HG02798 (cell line): ENCODE data around the gene PIGP.
"Not testable (repeated sequence)": the region's sequence is repeated elsewhere in the genome, so short reads cannot be mapped to it uniquely, and the experiment has no call there.

Experiments
- ATAC-seq: cut with Tn5 transposase; IDR thresholded peaks from one replicate; pipeline ENCODE4 v1.9.1; 2021; ENCODE audit warnings: mild to moderate bottlenecking; ENCODE audit not compliant: unreplicated experiment, poor library complexity

Gene PIGP

DNA sequence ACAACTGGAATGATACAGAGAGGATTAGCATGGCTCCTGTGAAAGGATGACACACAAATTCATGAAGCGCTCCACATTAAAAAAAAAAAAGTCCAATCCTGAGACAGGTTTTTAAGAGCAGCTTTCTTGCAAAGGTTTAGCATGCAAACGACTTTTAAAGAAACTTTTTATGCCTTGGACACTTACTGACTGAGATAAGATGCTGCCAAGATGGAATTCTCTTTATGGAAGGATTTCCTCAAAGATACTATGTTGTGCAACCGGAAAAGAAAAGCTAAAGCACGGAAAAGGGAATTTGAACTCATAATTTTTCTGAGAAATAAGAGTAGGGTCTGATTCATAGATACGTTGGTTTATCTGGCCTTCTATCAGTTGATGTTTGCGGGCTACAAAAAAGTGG, 27.3 kb downstream of the PIGP start:
- ATAC-seq = no peak

DNA sequence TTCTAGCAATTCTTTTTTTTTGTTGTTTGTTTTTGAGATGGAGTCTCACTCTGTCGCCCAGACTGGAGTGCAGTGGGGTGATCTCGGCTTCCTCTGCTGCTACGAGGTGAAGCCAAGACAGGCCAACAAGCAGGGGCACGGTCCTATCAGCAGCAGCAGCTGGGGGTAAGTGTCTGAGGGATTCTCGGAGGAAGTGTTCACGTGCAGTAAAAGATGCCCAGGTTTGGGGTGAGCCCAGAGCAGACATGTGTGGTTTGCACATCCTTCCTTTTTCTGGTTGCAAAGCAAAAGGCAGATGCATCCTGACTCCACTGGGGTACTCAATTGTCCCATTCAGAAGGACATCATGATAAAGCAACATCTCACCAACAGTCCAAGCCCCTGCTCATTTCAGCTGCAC, 27.7 kb downstream of the PIGP start:
- ATAC-seq = no peak

DNA sequence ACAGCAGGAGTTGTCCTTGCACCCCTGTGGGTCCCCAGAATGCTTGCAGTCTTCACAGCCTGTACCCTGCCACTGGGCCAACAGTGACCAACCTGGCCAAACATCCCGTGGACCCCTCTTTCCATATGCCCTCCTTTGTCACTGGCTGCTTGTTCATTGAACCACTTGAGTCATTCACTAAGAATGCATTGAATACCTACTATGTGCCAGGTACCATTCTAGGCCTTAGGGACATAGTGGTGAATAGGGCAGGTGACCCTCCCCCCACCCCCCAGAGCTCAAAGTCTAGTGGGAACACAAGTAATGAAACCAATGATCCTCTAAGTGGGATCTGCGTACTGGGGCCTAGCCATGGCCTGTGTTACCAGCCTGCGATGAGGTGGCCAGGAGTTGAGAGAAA, 28.2 kb downstream of the PIGP start:
- ATAC-seq = no peak

DNA sequence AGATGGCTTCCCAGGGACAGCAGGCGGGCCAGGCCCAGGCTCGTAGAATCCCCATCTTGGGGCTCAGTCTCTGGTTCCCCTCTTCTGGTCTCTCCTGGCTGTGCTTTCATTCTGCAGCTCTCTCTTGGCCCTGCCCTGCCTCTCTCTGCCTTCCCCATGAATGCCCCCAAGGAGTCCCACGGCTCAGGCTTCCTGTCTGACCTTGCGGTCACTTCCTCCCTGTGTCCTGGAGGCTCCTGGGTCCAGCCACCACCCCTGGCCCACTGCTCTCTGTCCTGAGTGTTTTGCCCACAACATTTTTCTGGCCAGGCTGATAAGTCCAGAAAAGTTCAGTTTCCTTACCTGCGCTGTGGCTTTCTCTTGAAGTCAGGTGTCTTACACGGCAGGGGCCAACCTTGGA, 29.1 kb downstream of the PIGP start:
- ATAC-seq = no peak

DNA sequence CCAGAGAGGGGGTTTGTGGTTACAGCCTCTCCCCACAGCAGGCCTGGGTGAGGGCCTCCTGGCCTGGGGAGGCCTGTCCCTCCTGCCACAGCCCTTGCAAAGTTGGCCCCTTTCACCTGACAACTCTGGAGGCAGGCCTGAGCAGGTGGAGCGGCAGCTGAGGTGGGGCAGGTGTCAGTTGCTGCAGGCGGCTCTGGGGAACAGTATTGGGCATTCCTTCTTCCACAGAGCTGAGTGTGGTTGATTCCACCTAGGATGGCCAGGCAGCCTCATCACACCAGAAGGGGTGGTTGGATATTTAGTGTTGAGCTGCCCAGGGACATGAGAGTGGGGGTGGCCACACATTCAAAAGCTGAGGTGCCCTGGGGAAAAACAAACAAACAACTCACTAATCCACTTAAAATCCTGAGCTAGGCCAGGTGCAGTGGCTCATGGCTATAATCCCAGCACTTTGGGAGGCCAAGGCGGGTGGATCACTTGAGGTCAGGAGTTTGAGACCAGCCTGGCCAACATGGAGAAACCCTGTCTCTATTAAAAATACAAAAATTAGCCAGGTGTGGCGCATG, 31.1 kb downstream of the PIGP start:
- no peak for ATAC-seq

DNA sequence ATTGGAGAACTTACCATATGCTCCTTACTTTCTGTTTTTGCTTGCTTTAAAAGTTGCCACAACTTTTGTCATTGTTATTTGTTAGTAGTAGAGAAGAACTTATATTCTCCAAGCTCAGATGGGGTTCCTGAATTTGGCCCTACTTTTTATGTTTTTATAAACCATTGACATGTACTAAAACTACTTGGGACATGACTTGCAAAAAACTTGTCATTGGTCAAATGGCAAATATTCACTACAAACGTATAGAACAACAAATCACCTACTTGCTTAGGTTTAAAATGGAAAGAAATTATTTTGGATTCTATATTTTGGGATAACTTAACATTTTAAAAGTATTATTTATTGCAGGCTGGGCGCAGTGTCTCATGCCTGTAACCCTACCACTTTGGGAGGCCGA, 32.7 kb downstream of the PIGP start:
- no peak for ATAC-seq

DNA sequence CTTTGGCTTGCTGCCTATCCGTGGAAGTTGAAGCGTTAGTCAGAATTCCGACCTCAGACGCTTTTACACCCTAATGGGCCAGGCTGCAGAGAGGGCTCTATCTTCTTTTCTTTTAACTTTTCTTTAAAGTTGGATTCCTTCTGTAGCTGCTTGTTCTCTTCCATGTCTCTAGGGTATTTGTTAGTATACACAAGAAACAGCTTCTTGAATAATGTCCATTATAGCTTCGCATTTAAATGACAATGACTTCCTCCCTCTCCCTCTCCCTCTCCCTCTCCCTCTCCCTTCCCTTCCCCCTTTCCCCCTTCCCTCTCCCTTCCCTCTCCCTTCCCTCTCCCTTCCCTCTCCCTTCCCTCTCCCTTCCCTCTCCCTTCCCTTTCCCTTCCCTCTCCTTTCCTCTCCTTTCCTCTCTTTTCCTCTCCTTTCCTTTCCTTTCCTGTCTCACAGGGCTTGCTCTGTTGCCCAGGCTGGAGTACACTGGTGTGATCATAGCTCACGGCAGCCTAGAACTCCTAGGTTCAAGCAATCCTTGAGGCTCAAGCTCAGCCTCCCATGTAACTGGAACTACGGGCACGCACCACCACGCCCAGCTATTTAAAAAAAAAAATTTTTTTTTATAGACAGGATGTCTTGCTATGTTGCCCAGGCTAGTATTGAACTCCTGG, 33.3 kb downstream of the PIGP start:
- no peak for ATAC-seq

DNA sequence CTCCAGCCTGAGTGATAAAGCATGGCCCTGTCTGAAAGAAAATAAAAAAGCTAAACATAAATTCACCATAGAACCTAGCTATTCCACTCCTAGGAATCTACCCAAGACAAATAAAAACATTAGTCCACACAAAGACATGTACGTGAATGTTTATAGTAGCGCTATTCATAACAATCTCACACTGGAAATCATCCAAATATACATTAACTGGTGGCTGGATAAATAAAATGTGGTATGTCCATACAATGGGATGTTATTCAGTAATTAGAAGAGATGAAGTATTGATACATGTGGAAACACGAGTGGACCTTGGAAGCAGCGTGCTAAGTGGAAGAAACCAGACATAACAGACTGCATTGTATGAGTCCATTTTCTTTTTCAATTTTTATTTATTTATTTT, 36.7 kb downstream of the PIGP start:
- no peak for ATAC-seq

DNA sequence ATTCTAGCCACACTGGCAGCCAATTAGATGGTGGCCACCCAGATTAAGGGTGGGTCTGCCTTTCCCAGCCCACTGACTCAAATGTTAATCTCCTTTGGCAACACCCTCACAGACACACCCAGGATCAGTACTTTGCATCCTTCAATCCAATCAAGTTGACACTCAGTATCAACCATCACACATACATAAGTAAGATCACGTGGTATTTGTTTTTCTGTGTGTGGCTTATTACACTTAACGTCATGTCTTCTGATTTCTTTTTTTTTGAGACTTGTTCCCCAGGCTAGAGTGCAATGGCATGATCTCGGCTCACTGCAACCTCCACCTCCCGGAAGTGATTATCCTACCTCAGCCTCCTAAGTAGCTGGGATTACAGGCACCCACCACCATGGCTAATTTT, 38.5 kb downstream of the PIGP start:
- ATAC-seq = not testable (repeated sequence)

DNA sequence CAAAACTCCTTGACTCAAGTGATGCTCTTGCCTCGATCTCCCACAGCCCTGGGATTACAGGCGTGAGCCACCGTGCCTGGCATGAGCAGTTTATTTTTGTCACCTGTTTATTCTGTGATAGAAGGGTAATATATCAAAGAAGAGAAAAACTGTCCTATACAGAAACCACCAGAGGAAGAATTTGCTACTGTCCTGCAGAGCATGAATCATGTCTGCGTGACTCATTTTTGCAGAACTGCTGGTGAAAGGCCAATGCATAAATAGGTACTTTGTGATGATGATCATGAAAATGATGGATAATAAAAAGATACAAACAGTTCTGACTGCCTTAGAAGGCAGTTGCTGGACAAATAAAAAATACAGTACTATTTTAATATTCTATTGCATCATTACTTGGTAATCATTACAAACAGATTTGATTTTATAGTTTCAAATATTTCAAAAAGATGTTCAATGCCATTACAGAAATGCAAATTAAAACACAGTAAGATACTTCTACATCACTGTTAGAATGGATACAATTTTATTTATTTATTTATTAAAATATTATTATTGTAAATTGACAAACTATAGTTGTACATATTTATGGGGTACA, 39.9 kb downstream of the PIGP start:
- no peak for ATAC-seq

DNA sequence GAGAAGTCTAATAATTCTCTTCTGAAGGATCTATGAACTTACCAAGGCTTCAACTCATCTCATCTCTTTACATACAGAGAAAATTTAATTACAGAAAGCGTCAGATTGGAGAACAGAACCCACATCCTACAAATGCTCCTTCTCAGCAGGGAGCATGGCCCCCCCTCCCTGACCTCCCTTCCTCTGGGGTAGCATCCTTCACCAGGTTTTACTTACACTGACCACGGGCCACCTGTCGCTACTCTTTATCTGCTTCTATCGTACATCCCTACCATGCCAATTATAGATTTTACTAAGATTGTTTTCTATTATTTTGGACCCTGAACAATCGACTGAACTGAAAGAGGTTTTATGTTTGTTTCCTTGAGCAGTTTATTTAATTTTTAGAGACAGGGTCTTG, 40.6 kb downstream of the PIGP start:
- no peak for ATAC-seq

DNA sequence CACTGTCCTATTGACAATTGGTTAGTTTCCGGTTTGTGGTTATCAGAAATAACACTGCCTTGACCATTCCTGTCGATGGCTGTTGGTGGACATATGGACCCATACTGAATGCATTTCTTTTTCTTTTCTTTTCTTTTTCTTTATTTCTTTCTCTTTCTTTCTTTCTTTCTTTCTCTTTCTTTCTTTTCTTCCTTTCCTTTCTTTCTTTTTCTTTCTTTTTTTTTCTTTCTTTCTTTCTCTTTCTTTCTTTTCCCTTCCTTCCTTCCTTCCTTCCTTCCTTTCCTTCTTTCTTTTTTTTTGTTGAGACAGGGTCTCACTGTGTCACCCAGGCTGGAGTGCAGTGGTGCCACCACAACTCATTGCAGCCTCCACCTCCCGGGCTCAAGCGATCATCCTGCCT, 42.0 kb downstream of the PIGP start:
- no peak for ATAC-seq

DNA sequence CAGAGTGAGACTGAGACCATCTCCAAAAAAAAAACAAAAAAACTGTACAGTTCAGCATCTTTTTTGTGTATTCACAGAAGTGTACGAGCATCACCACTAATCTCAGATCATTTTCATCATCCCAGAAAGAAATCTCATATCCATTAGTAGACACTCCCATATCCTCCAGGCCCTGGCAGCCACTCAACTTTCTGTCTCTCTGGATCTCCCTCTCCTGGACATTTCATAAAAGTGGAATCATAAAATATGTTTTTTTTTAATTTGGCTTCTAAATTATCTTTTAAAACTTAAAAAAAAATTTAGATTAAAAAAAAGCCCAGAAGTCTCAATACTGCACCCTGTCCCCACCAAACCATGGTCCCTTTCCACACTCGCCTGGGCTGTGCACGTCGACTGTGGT, 44.3 kb downstream of the PIGP start:
- no peak for ATAC-seq

DNA sequence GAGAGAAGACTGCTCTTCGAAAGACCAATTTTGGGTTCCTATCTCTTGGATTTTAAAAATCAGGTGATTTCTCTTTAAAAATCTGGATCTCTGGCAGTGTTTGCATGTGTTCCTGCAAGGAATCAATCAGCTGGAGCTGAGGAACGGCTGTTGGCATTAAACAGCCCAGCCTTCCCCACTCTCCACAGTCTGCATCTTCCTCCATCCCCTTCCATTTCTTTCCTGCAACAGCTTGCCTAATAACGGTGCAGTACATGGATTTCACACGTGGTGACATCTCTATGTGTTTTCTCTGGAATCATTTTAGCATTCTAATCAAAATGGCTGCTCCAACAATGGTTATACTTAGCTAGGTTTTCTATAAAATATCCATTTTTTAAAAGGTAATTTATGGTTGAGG, 46.4 kb downstream of the PIGP start:
- no peak for ATAC-seq

DNA sequence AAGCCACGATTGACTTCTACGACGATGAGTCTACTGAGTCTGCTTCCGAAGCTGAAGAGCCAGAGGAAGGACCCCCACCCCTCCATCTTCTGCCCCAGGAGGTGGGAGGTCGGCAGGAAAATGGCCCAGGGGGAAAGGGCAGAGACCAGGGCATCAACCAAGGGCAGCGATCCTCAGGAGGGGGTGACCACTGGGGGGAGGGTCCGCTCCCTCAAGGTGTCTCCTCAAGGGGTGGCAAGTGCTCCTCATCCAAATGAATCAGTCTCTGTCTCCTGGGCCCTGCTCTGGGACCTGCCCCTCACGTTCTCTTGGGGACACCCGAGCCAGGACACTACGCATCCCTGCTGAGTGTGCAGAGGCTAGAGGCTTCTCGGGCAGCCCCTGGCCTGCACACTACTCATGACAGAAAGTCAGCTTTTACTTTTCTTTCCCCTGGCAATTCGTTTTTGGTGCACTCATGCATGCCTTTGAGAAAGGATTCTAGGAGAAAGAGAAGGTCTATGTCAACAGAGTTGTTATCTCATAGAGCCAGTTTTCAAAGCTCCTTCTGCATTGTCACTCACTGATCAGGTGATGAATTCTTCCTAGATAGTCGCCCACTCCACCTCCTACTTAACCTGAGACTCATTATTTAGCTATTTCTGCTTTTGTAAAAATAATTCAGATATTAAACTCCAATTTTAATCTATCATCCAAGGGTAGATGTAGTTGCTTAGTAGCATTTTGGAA, 54.8 kb downstream of the PIGP start:
- no peak for ATAC-seq
